GM23248 (cell line): ENCODE results near the gene SIPA1L3.

Experiments used
- EZH2 ChIP-seq: fragments of 200-600 bp; sonication (generic); IDR thresholded peaks from 2 replicates; pipeline ENCODE4 v1.6.1; 2018; ENCODE audit warnings: antibody characterized with exemption, mild to moderate bottlenecking; ENCODE audit not compliant: insufficient read depth, poor library complexity, severe bottlenecking
- EZH2phosphoT487 ChIP-seq: fragments of 200-600 bp; sonication (generic); IDR thresholded peaks from 2 replicates; pipeline ENCODE4 v1.6.1; 2018; ENCODE audit warnings: antibody characterized with exemption, moderate library complexity, mild to moderate bottlenecking, low read depth; ENCODE audit not compliant: insufficient read depth

- TF ChIP-seq EZH2phosphoT487: no peak
- TF ChIP-seq EZH2: no peak
These were observed 275.7 kb downstream of the SIPA1L3 start for GRCh38 chr19:38182536-38183210.
